Kidney (tissue), 14 donors: ENCODE data around the gene ANXA7. TPM values are rescaled to one million over a fixed set of nuclear protein-coding genes. Genes with fewer than 3 reads are reported as not detected.

Experiments
- DNase-seq, 5 donors: peaks; one replicate each; pipeline ENCODE4 v3.0.0-alpha.2; 2013 to 2020
- FAIRE-seq: peaks from 2 replicates; lab custom pipeline; 2012; peaks lifted over from hg19 to GRCh38; lab: Jason Lieb, UNC
- H3K27ac ChIP-seq, 2 donors: one replicate each; pipeline ENCODE4 v1.7.0; 2013; ENCODE audit warnings: low read depth in 2 of 2, low read length in 2 of 2, inconsistent platforms in 1 of 2
- H3K27me3 ChIP-seq: one replicate; pipeline ENCODE4 v1.7.1; 2013; ENCODE audit warnings: low read length, inconsistent platforms; ENCODE audit not compliant: control insufficient read depth, insufficient read depth
- H3K36me3 ChIP-seq, 3 donors: one replicate each; pipeline versions ENCODE4 v1.7.0 to v1.7.1; 2013; ENCODE audit warnings: low read length in 3 of 3, control low read depth in 1 of 3, inconsistent platforms in 1 of 3; ENCODE audit not compliant: insufficient read depth in 3 of 3, control insufficient read depth in 2 of 3
- H3K4me1 ChIP-seq, 3 donors: one replicate each; pipeline versions ENCODE4 v1.7.0 to v1.7.1; 2013; ENCODE audit warnings: low read length in 3 of 3, inconsistent platforms in 1 of 3, low read depth in 1 of 3; ENCODE audit not compliant: control insufficient read depth in 2 of 3, insufficient read depth in 2 of 3
- H3K4me3 ChIP-seq, 3 donors: one replicate each; pipeline versions ENCODE4 v1.7.0 to v1.8.1; 2013; ENCODE audit warnings: low read length in 3 of 3, control low read depth in 1 of 3, inconsistent platforms in 1 of 3
- H3K9ac ChIP-seq, 3 donors: one replicate each; pipeline versions ENCODE4 v1.7.0 to v1.7.1; 2013; ENCODE audit warnings: low read length in 3 of 3, control low read depth in 1 of 3, inconsistent platforms in 1 of 3
- H3K9me3 ChIP-seq, 3 donors: one replicate each; pipeline versions ENCODE4 v1.7.0 to v1.7.1; 2013; ENCODE audit warnings: low read length in 3 of 3, control low read depth in 1 of 3, inconsistent platforms in 1 of 3; ENCODE audit not compliant: control insufficient read depth in 2 of 3, insufficient read depth in 1 of 3
- CTCF ChIP-seq: IDR thresholded peaks from 3 replicates; pipeline ENCODE4 v1.5.1; 2012; ENCODE audit warnings: mild to moderate bottlenecking, moderate library complexity, borderline replicate concordance; ENCODE audit not compliant: insufficient read depth; ENCODE audit errors: extremely low read depth
- intact Hi-C: fragments of 100-400 bp; cut with DNase I; formaldehyde crosslinking; loops from one replicate; pipeline ENCODE4 v1.11.1; 2022
- polyA plus RNA-seq: library from polyadenylated mRNA; stranded (reverse); fragments of 350-450 nt; fragmentation: Illumina TruSeq; extraction: RNeasy Lipid Tissue Mini Kit (QIAGEN cat#74804); gene quantifications from one replicate; pipeline ENCODE4 v1.2.3, GENCODE V29; 2014; ENCODE audit warnings: low read depth, low replicate concordance; ENCODE audit not compliant: insufficient read depth
- total RNA-seq: library from RNA; stranded (reverse); fragmentation: NEBNext Ultra II Directional; extraction: Animal tissue kit (Norgen Biotek cat#: 25700); gene quantifications from one replicate; pipeline ENCODE4 v1.2.1, GENCODE V29; 2021
- donor health status: control.
- donor health status: control.
- donor health status: control.
- donor health status: control.
- donor health status: control.
- donor health status: DM: yes; HTN: yes; CAD: no.
- donor health status: Normal renal cell carcinoma (clear cell type).

The ANXA7 gene
- total and polyA plus RNA-seq, 2 donors from 2014 or later = 129 to 200 TPM

- no peak for FAIRE-seq
- TF ChIP-seq CTCF = no peak
- Histone ChIP-seq H3K36me3 (no peaks in the 10 kb centered on the region), H3K9ac (peak overlapping the region; percentile 54 to 81 (median 63)), H3K27me3 (no peaks in the 10 kb centered on the region), H3K9me3 (no peaks in the 10 kb centered on the region), H3K4me1 (peaks cover 0 to 3% (median 0%) of the 10 kb centered on the region in 3 donors), H3K27ac (peak overlapping the region; percentile 63 to 99), H3K4me3 (peak overlapping the region; percentile 51 to 99 (median 74))
- intact Hi-C loops = no loop called here
- peak in 1 of 5 donors; percentile 11 for DNase-seq
These were observed 530 bp upstream of the ANXA7 start for GRCh38 chr10:73414230-73414945.

GRCh38 chr10:73413108-73413527 lies 740 bp downstream of the ANXA7 start:
- DNase-seq (peak in 1 of 5 donors; percentile 78), FAIRE-seq (no peak)
- Histone ChIP-seq H3K27me3 (no peaks in the 10 kb centered on the region), H3K4me1 (peaks cover 0 to 3% (median 0%) of the 10 kb centered on the region in 3 donors), H3K9ac (peak overlapping the region; percentile 86 to 99 (median 90)), H3K4me3 (peak overlapping the region; percentile 91 to 99 (median 98)), H3K9me3 (no peaks in the 10 kb centered on the region), H3K36me3 (no peaks in the 10 kb centered on the region), H3K27ac (peak overlapping the region; percentile 99)
- TF ChIP-seq CTCF = no peak
- intact Hi-C loops = no loop called here

GRCh38 chr10:73410897-73411296 lies 3.0 kb downstream of the ANXA7 start:
- FAIRE-seq (no peak), DNase-seq (no peak)
- no peak for TF ChIP-seq CTCF
- peaks cover 0 to 3% (median 0%) of the 10 kb centered on the region in 3 donors for H3K4me1 ChIP-seq
- H3K27ac ChIP-seq = no peak overlapping the region
- no peaks in the 10 kb centered on the region for H3K36me3 ChIP-seq
- intact Hi-C loops = no loop called here
- no peaks in the 10 kb centered on the region for H3K27me3 ChIP-seq
- no peak overlapping the region for H3K9ac ChIP-seq
- no peak overlapping the region for H3K4me3 ChIP-seq
- no peaks in the 10 kb centered on the region for H3K9me3 ChIP-seq
